H1 (cell line): Measurements from ENCODE around the gene DENND2D. TPM values are rescaled to one million over a fixed set of nuclear protein-coding genes. Genes with fewer than 3 reads are reported as not detected.

ENCODE experiments used
- CHD1 ChIP-seq: IDR thresholded peaks from 2 replicates; pipeline ENCODE4 v1.6.1; 2012; ENCODE audit warnings: low read depth, low read length, improper control_type of control experiment
- KDM1A ChIP-seq: fragments of 200-600, 300-600 bp; sonication (generic); IDR thresholded peaks from 2 replicates; pipeline ENCODE4 v1.7.1; 2016; ENCODE audit warnings: mild to moderate bottlenecking, low read length, borderline replicate concordance
- POLR2AphosphoS5 ChIP-seq: IDR thresholded peaks from 2 replicates; pipeline ENCODE4 v1.6.1; 2011; ENCODE audit warnings: low read depth, low read length
- POU5F1 ChIP-seq: IDR thresholded peaks from 2 replicates; pipeline ENCODE4 v1.6.1; 2011; ENCODE audit warnings: low read depth, mild to moderate bottlenecking, low read length, moderate library complexity
- SAP30 ChIP-seq: fragments of 300-600 bp; sonication (generic); IDR thresholded peaks from 2 replicates; pipeline ENCODE4 v1.7.1; 2012; ENCODE audit warnings: low read length, moderate library complexity, mild to moderate bottlenecking, inconsistent platforms; ENCODE audit not compliant: insufficient read depth, insufficient replicate concordance
- SIX5 ChIP-seq: IDR thresholded peaks from 2 replicates; pipeline ENCODE4 v1.6.1; 2011; ENCODE audit warnings: mild to moderate bottlenecking, low read depth, low read length
- SP1 ChIP-seq: IDR thresholded peaks from 2 replicates; pipeline ENCODE4 v1.6.1; 2011; ENCODE audit warnings: low read depth, low read length
- SP4 ChIP-seq: IDR thresholded peaks from 2 replicates; pipeline ENCODE4 v1.6.1; 2012; ENCODE audit warnings: low read length, inconsistent platforms
- TAF1 ChIP-seq: IDR thresholded peaks from 2 replicates; pipeline ENCODE4 v1.6.1; 2011; ENCODE audit warnings: mild to moderate bottlenecking, low read depth, low read length
- TEAD4 ChIP-seq: IDR thresholded peaks from 2 replicates; pipeline ENCODE4 v1.6.1; 2012; ENCODE audit warnings: low read depth, low read length, inconsistent platforms, mixed read lengths
- polyA plus RNA-seq, 7 experiments: library from polyadenylated mRNA; depleted of rRNA in 3 of 7; stranded (reverse) in 5 of 7; unstranded in 2 of 7; fragments of >200 nt in 5 of 7; fragments of 200-250 nt in 2 of 7; gene quantifications; 1 replicate in 5 of 7; 2 replicates in 1 of 7; 4 replicates in 1 of 7; pipeline versions ENCODE4 v1.2.1 to v1.2.3, GENCODE V29; 2011 to 2013; ENCODE audit warnings: missing spikeins in 2 of 7, mixed read lengths in 2 of 7
- total RNA-seq: library from RNA; stranded (reverse); fragmentation: NEBNext Ultra II Directional; extraction: Animal tissue kit (Norgen Biotek cat#: 25700); gene quantifications from 2 replicates; pipeline ENCODE4 v1.2.1, GENCODE V29; 2021
- TF ChIP-seq, protein P1 (sequence below): fragments of 300-600 bp; sonication (generic); IDR thresholded peaks from 2 replicates; pipeline ENCODE4 v1.7.1; 2012; ENCODE audit warnings: low read length, moderate library complexity, mild to moderate bottlenecking, inconsistent platforms; ENCODE audit not compliant: insufficient replicate concordance
- TF ChIP-seq, protein P2 (sequence below): IDR thresholded peaks from 2 replicates; pipeline ENCODE4 v1.6.1; 2012; ENCODE audit warnings: inconsistent platforms

DENND2D gene
- total and polyA plus RNA-seq, 2 of the 8 experiments (the other 6 are each of a cell fraction or from before 2014, with no cell fraction given) = 0.58 to 1.6 TPM

DNA sequence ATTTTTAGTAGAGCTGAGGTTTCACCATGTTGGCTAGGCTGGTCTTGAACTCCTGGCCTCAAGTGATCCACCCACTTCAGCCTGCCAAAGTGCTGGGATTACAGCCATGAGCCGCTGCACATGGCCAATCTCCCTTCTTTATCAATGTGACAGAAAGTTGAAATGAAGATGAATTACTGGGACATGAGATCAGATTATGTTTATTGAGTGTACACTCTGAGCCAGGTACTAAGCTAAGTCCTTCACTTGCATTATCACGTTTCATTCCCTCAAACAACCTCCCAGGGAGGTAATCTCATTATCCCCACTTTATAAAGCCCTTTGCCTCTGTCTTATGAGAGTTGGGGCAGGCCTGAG is 20.8 kb upstream of the DENND2D start (continued):
- TF ChIP-seq, protein P1, sequence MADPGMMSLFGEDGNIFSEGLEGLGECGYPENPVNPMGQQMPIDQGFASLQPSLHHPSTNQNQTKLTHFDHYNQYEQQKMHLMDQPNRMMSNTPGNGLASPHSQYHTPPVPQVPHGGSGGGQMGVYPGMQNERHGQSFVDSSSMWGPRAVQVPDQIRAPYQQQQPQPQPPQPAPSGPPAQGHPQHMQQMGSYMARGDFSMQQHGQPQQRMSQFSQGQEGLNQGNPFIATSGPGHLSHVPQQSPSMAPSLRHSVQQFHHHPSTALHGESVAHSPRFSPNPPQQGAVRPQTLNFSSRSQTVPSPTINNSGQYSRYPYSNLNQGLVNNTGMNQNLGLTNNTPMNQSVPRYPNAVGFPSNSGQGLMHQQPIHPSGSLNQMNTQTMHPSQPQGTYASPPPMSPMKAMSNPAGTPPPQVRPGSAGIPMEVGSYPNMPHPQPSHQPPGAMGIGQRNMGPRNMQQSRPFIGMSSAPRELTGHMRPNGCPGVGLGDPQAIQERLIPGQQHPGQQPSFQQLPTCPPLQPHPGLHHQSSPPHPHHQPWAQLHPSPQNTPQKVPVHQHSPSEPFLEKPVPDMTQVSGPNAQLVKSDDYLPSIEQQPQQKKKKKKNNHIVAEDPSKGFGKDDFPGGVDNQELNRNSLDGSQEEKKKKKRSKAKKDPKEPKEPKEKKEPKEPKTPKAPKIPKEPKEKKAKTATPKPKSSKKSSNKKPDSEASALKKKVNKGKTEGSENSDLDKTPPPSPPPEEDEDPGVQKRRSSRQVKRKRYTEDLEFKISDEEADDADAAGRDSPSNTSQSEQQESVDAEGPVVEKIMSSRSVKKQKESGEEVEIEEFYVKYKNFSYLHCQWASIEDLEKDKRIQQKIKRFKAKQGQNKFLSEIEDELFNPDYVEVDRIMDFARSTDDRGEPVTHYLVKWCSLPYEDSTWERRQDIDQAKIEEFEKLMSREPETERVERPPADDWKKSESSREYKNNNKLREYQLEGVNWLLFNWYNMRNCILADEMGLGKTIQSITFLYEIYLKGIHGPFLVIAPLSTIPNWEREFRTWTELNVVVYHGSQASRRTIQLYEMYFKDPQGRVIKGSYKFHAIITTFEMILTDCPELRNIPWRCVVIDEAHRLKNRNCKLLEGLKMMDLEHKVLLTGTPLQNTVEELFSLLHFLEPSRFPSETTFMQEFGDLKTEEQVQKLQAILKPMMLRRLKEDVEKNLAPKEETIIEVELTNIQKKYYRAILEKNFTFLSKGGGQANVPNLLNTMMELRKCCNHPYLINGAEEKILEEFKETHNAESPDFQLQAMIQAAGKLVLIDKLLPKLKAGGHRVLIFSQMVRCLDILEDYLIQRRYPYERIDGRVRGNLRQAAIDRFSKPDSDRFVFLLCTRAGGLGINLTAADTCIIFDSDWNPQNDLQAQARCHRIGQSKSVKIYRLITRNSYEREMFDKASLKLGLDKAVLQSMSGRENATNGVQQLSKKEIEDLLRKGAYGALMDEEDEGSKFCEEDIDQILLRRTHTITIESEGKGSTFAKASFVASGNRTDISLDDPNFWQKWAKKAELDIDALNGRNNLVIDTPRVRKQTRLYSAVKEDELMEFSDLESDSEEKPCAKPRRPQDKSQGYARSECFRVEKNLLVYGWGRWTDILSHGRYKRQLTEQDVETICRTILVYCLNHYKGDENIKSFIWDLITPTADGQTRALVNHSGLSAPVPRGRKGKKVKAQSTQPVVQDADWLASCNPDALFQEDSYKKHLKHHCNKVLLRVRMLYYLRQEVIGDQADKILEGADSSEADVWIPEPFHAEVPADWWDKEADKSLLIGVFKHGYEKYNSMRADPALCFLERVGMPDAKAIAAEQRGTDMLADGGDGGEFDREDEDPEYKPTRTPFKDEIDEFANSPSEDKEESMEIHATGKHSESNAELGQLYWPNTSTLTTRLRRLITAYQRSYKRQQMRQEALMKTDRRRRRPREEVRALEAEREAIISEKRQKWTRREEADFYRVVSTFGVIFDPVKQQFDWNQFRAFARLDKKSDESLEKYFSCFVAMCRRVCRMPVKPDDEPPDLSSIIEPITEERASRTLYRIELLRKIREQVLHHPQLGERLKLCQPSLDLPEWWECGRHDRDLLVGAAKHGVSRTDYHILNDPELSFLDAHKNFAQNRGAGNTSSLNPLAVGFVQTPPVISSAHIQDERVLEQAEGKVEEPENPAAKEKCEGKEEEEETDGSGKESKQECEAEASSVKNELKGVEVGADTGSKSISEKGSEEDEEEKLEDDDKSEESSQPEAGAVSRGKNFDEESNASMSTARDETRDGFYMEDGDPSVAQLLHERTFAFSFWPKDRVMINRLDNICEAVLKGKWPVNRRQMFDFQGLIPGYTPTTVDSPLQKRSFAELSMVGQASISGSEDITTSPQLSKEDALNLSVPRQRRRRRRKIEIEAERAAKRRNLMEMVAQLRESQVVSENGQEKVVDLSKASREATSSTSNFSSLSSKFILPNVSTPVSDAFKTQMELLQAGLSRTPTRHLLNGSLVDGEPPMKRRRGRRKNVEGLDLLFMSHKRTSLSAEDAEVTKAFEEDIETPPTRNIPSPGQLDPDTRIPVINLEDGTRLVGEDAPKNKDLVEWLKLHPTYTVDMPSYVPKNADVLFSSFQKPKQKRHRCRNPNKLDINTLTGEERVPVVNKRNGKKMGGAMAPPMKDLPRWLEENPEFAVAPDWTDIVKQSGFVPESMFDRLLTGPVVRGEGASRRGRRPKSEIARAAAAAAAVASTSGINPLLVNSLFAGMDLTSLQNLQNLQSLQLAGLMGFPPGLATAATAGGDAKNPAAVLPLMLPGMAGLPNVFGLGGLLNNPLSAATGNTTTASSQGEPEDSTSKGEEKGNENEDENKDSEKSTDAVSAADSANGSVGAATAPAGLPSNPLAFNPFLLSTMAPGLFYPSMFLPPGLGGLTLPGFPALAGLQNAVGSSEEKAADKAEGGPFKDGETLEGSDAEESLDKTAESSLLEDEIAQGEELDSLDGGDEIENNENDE = no peak
- TF ChIP-seq, protein P2, sequence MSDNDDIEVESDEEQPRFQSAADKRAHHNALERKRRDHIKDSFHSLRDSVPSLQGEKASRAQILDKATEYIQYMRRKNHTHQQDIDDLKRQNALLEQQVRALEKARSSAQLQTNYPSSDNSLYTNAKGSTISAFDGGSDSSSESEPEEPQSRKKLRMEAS = no peak
- TF ChIP-seq SP1 (no peak), CHD1 (no peak), KDM1A (no peak), TAF1 (no peak), SP4 (no peak), SAP30 (no peak), SIX5 (no peak), POU5F1 (no peak), POLR2AphosphoS5 (no peak), TEAD4 (no peak)
